HepG2 (cell line): ENCODE data around the gene SYT8. TPM values are rescaled to one million over a fixed set of nuclear protein-coding genes. Genes with fewer than 3 reads are reported as not detected.

ENCODE experiments used
- ATAC-seq: fragments of 200-7000 bp; cut with Tn5 transposase; 3 replicates; pipeline ENCODE4 v1.9.1; 2020; ENCODE audit warnings: mild to moderate bottlenecking, moderate library complexity
- BruUV-seq: library from RNA; stranded (reverse); fragments of 400-500 nt; replicated peaks from 2 replicates; lab custom pipeline; 2021; lab: Mats Ljungman, UMichigan
- CTCF ChIA-PET: fragments of 300-600 bp; formaldehyde crosslinking; extraction: SDS; loops from one replicate; lab custom pipeline; 2021; ENCODE audit warnings: low total read pairs, inconsistent platforms, low intra/inter-chr PET ratio; lab: Yijun Ruan, JAX
- POLR2A ChIA-PET: fragments of 350-600 bp; sonication (Branson Sonifier 250); formaldehyde crosslinking; loops from one replicate; lab custom pipeline; 2020; ENCODE audit warnings: antibody characterized with exemption, inconsistent platforms; lab: Yijun Ruan, JAX
- DNase-seq: peaks from one replicate; pipeline ENCODE4 v3.0.0-alpha.2; 2015; ENCODE audit warnings: low spot score
- FAIRE-seq: peaks from 3 replicates; lab custom pipeline; 2011; peaks lifted over from hg19 to GRCh38; lab: Jason Lieb, UNC
- H2AFZ ChIP-seq: one replicate; pipeline ENCODE4 v1.6.1; 2011; ENCODE audit warnings: low read length, inconsistent platforms
- H3K27ac ChIP-seq: fragments of 300-600 bp; 3 replicates; pipeline ENCODE4 v1.8.0; 2011; ENCODE audit warnings: mixed run types, mild to moderate bottlenecking, mixed read lengths, low read length, inconsistent platforms; ENCODE audit not compliant: insufficient read depth; ENCODE audit errors: extremely low read length
- H3K27me3 ChIP-seq, 2 experiments: fragments of 200-600 bp in 1 of 2; 2 replicates in 1 of 2; 3 replicates in 1 of 2; pipeline versions ENCODE4 v1.6.0 to v1.8.0; 2011; ENCODE audit warnings: low read length in 2 of 2, mild to moderate bottlenecking in 2 of 2, moderate library complexity in 2 of 2, inconsistent platforms in 1 of 2; ENCODE audit not compliant: insufficient read depth in 2 of 2, control insufficient read depth in 1 of 2
- H3K36me3 ChIP-seq, 2 experiments: fragments of 200-600 bp in 1 of 2; replicated peaks in 1 of 2; 2 replicates in 1 of 2; 3 replicates in 1 of 2; pipeline versions ENCODE4 v1.5.1 to v1.8.0; 2011; ENCODE audit warnings: low read length in 2 of 2, inconsistent platforms in 1 of 2; ENCODE audit not compliant: insufficient read depth in 2 of 2, control insufficient read depth in 1 of 2
- H3K4me1 ChIP-seq: 2 replicates; pipeline ENCODE4 v1.5.1; 2012; ENCODE audit warnings: low read length, inconsistent platforms; ENCODE audit not compliant: insufficient read depth
- H3K4me2 ChIP-seq: 2 replicates; pipeline ENCODE4 v1.6.0; 2011; ENCODE audit warnings: low read depth, low read length, inconsistent platforms
- H3K4me3 ChIP-seq, 3 experiments: fragments of 200-600 bp in 1 of 3; sonication (generic), shearing (Covaris generic) in 1 of 3; replicated peaks in 1 of 3; 2 replicates each; pipeline ENCODE4 v1.5.1; 2011 to 2016; ENCODE audit warnings: low read length in 3 of 3, inconsistent platforms in 2 of 3, low read depth in 2 of 3, mild to moderate bottlenecking in 2 of 3, control low read depth in 1 of 3, mixed read lengths in 1 of 3; ENCODE audit not compliant: insufficient read depth in 1 of 3
- H3K79me2 ChIP-seq: one replicate; pipeline ENCODE4 v1.6.1; 2011; ENCODE audit warnings: low read length, inconsistent platforms; ENCODE audit not compliant: insufficient read depth
- H3K9ac ChIP-seq: 2 replicates; pipeline ENCODE4 v1.6.0; 2011; ENCODE audit warnings: mild to moderate bottlenecking, low read depth, low read length, inconsistent platforms; ENCODE audit not compliant: insufficient read depth
- H3K9me3 ChIP-seq: 2 replicates; pipeline ENCODE4 v1.5.1; 2012; ENCODE audit warnings: mild to moderate bottlenecking, low read length
- H4K20me1 ChIP-seq: 2 replicates; pipeline ENCODE4 v1.6.0; 2011; ENCODE audit warnings: inconsistent platforms, mild to moderate bottlenecking, low read length, moderate library complexity; ENCODE audit not compliant: insufficient read depth
- FLYWCH1 ChIP-seq: sonication (generic); formaldehyde crosslinking; IDR thresholded peaks from 2 replicates; pipeline ENCODE4 v1.8.1; 2023; ENCODE audit warnings: mild to moderate bottlenecking, missing genetic modification reagents
- HOXA9 ChIP-seq: sonication (generic); formaldehyde crosslinking; IDR thresholded peaks from 2 replicates; pipeline ENCODE4 v1.8.1; 2022; ENCODE audit warnings: missing genetic modification reagents, mild to moderate bottlenecking, moderate library complexity, borderline replicate concordance
- JUND ChIP-seq: sonication (generic); formaldehyde crosslinking; IDR thresholded peaks from 2 replicates; pipeline ENCODE4 v1.8.0; 2022; ENCODE audit warnings: mild to moderate bottlenecking, missing genetic modification reagents
- KLF13 ChIP-seq: sonication (generic); formaldehyde crosslinking; IDR thresholded peaks from 2 replicates; pipeline ENCODE4 v1.4.0; 2020; ENCODE audit warnings: mild to moderate bottlenecking, missing genetic modification reagents
- ZNF326 ChIP-seq: sonication (generic); formaldehyde crosslinking; IDR thresholded peaks from 2 replicates; pipeline ENCODE4 v1.4.0; 2020; ENCODE audit warnings: missing genetic modification reagents, borderline replicate concordance
- ZNF431 ChIP-seq: sonication (generic); formaldehyde crosslinking; IDR thresholded peaks from 2 replicates; pipeline ENCODE4 v1.9.0; 2022; ENCODE audit warnings: missing genetic modification reagents, low read depth, mild to moderate bottlenecking, borderline replicate concordance
- WGBS: methylation state at CpG from one replicate; pipeline ENCODE4 v1.1.6; 2017; ENCODE audit warnings: low lambda C conversion rate; 5-methylcytosine and 5-hydroxymethylcytosine counted together
- in situ Hi-C: cut with HindIII; loops from 2 replicates; pipeline ENCODE4 v1.10.0; 2017; ENCODE audit warnings: low pct_unique_long_range_greater_than_20kb; ENCODE audit not compliant: extremely low pct_ligation_motif_present
- intact Hi-C: fragments of 100-400 bp; cut with micrococcal nuclease; formaldehyde crosslinking; loops from one replicate; pipeline ENCODE4 v1.10.0; 2022; ENCODE audit not compliant: unreplicated experiment
- polyA plus RNA-seq, 8 experiments: library from polyadenylated mRNA; depleted of rRNA in 3 of 8; stranded (reverse) in 7 of 8; unstranded in 1 of 8; fragments of >200 nt; fragmentation: Illumina TruSeq in 4 of 8; extraction: Trizol in 4 of 8; gene quantifications; 2 replicates each; pipeline versions ENCODE4 v1.2.1 to v1.2.3, GENCODE V29; 2011 to 2016; ENCODE audit warnings: low read depth in 4 of 8, missing spikeins in 1 of 8, mixed read lengths in 1 of 8; ENCODE audit not compliant: insufficient read depth in 1 of 8
- total RNA-seq, 5 experiments: library from RNA; depleted of rRNA; stranded (reverse); fragments of >200 nt; fragmentation: Illumina TruSeq; extraction: Trizol; gene quantifications; 2 replicates each; pipeline ENCODE4 v1.2.3, GENCODE V29; 2016; ENCODE audit warnings: low read depth in 1 of 5
- TF ChIP-seq, protein P1 (sequence below): sonication (generic); formaldehyde crosslinking; IDR thresholded peaks from 2 replicates; pipeline ENCODE4 v1.5.0; 2020; ENCODE audit warnings: missing genetic modification reagents
- TF ChIP-seq, protein P2 (sequence below): sonication (generic); formaldehyde crosslinking; IDR thresholded peaks from 2 replicates; pipeline ENCODE4 v1.4.0; 2020; ENCODE audit warnings: missing genetic modification reagents
- TF ChIP-seq, protein P3 (sequence below): sonication (generic); formaldehyde crosslinking; IDR thresholded peaks from 2 replicates; pipeline ENCODE4 v1.4.0; 2020; ENCODE audit warnings: missing genetic modification reagents
- TF ChIP-seq, protein P4 (sequence below): sonication (generic); formaldehyde crosslinking; IDR thresholded peaks from 2 replicates; pipeline ENCODE4 v1.4.0; 2020; ENCODE audit warnings: low read depth, missing genetic modification reagents
- TF ChIP-seq, protein P5 (sequence below): IDR thresholded peaks from 2 replicates; pipeline ENCODE4 v1.6.1; 2016; ENCODE audit warnings: missing compliant biosample characterization, missing genetic modification reagents, borderline replicate concordance

Gene SYT8
- total and polyA plus RNA-seq, 2 of the 13 experiments (the other 11 are each of a cell fraction or from before 2014, with no cell fraction given) = 0.60 to 2.3 TPM

DNA sequence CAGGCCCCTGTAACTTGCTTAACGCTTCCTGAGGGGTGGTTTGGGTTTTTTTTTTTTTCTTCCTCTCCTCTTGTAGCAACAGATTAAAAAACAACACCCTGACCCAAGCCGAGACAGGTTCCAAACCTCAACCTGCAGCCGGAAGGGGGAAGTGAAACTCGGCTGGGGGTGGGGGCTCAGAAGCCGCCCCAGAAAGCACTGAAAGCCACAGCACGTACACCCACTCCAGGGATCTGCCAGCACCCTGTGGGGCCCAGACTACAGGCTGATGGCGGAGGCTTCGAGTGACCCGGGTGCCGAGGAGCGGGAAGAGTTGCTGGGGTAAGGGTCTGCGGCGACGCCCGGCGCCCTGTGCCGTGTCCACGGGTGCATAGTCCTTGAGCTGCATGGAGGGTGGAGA lies 18.1 kb downstream of the SYT8 start, which contains the start of gene LSP1:
TSS of gene LSP1 (plus strand) at position 208 of the 400 bp plus-strand sequence. CDS start at position 269, 61 bp downstream.
- Histone ChIP-seq H3K79me2 (no peaks in the 10 kb centered on the region), H3K4me3 (no peak within 1 kb of the TSS), H2AFZ (no peak within 1 kb of the TSS), H3K27me3 (peaks cover 31 to 87% of the 10 kb centered on the region in 2 experiments), H4K20me1 (no peaks in the 10 kb centered on the region), H3K4me2 (no peak within 1 kb of the TSS), H3K27ac (no peak within 1 kb of the TSS), H3K9ac (no peak within 1 kb of the TSS), H3K4me1 (no peaks in the 10 kb centered on the region), H3K9me3 (no peaks in the 10 kb centered on the region), H3K36me3 (no peaks in the 10 kb centered on the region)
- in situ Hi-C loops (no loop called here), intact Hi-C loops (no loop called here)
- no peak for DNase-seq
- TF ChIP-seq HOXA9 (CRISPR knock-in tag) = no peak
- no peak for TF ChIP-seq KLF13 (CRISPR knock-in tag)
- TF ChIP-seq, protein P1, sequence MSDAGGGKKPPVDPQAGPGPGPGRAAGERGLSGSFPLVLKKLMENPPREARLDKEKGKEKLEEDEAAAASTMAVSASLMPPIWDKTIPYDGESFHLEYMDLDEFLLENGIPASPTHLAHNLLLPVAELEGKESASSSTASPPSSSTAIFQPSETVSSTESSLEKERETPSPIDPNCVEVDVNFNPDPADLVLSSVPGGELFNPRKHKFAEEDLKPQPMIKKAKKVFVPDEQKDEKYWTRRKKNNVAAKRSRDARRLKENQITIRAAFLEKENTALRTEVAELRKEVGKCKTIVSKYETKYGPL = no peak
- TF ChIP-seq, protein P2, sequence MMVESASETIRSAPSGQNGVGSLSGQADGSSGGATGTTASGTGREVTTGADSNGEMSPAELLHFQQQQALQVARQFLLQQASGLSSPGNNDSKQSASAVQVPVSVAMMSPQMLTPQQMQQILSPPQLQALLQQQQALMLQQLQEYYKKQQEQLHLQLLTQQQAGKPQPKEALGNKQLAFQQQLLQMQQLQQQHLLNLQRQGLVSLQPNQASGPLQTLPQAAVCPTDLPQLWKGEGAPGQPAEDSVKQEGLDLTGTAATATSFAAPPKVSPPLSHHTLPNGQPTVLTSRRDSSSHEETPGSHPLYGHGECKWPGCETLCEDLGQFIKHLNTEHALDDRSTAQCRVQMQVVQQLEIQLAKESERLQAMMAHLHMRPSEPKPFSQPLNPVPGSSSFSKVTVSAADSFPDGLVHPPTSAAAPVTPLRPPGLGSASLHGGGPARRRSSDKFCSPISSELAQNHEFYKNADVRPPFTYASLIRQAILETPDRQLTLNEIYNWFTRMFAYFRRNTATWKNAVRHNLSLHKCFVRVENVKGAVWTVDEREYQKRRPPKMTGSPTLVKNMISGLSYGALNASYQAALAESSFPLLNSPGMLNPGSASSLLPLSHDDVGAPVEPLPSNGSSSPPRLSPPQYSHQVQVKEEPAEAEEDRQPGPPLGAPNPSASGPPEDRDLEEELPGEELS (CRISPR knock-in tag) = no peak
- no peak for TF ChIP-seq ZNF431 (CRISPR knock-in tag)
- TF ChIP-seq, protein P3, sequence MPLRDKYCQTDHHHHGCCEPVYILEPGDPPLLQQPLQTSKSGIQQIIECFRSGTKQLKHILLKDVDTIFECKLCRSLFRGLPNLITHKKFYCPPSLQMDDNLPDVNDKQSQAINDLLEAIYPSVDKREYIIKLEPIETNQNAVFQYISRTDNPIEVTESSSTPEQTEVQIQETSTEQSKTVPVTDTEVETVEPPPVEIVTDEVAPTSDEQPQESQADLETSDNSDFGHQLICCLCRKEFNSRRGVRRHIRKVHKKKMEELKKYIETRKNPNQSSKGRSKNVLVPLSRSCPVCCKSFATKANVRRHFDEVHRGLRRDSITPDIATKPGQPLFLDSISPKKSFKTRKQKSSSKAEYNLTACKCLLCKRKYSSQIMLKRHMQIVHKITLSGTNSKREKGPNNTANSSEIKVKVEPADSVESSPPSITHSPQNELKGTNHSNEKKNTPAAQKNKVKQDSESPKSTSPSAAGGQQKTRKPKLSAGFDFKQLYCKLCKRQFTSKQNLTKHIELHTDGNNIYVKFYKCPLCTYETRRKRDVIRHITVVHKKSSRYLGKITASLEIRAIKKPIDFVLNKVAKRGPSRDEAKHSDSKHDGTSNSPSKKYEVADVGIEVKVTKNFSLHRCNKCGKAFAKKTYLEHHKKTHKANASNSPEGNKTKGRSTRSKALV (CRISPR knock-in tag) = no peak
- TF ChIP-seq, protein P4, sequence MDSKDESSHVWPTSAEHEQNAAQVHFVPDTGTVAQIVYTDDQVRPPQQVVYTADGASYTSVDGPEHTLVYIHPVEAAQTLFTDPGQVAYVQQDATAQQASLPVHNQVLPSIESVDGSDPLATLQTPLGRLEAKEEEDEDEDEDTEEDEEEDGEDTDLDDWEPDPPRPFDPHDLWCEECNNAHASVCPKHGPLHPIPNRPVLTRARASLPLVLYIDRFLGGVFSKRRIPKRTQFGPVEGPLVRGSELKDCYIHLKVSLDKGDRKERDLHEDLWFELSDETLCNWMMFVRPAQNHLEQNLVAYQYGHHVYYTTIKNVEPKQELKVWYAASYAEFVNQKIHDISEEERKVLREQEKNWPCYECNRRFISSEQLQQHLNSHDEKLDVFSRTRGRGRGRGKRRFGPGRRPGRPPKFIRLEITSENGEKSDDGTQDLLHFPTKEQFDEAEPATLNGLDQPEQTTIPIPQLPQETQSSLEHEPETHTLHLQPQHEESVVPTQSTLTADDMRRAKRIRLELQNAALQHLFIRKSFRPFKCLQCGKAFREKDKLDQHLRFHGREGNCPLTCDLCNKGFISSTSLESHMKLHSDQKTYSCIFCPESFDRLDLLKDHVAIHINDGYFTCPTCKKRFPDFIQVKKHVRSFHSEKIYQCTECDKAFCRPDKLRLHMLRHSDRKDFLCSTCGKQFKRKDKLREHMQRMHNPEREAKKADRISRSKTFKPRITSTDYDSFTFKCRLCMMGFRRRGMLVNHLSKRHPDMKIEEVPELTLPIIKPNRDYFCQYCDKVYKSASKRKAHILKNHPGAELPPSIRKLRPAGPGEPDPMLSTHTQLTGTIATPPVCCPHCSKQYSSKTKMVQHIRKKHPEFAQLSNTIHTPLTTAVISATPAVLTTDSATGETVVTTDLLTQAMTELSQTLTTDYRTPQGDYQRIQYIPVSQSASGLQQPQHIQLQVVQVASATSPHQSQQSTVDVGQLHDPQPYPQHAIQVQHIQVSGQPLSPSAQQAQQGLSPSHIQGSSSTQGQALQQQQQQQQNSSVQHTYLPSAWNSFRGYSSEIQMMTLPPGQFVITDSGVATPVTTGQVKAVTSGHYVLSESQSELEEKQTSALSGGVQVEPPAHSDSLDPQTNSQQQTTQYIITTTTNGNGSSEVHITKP (CRISPR knock-in tag) = no peak
- TF ChIP-seq, protein P5, sequence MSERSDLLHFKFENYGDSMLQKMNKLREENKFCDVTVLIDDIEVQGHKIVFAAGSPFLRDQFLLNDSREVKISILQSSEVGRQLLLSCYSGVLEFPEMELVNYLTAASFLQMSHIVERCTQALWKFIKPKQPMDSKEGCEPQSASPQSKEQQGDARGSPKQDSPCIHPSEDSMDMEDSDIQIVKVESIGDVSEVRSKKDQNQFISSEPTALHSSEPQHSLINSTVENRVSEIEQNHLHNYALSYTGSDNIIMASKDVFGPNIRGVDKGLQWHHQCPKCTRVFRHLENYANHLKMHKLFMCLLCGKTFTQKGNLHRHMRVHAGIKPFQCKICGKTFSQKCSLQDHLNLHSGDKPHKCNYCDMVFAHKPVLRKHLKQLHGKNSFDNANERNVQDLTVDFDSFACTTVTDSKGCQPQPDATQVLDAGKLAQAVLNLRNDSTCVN = no peak
- no peak for TF ChIP-seq JUND (CRISPR knock-in tag)
- no peak for TF ChIP-seq FLYWCH1
- no peak for TF ChIP-seq ZNF326 (CRISPR knock-in tag)
- 23% methylated on average over 18 of the region's 18 CpGs for WGBS
- no peak for FAIRE-seq
- ATAC-seq = no peak
- POLR2A ChIA-PET = no interaction called here
- CTCF ChIA-PET = no interaction called here
- no TSS peak for BruUV-seq
